HFF-Myc (cell line): ENCODE measurements around the gene ZBP1.

Source experiments
- DNase-seq: peaks from one replicate; pipeline ENCODE4 v3.0.0-alpha.2; 2011; ENCODE audit warnings: low read depth; ENCODE audit errors: extremely low read depth
- H3K4me3 ChIP-seq: replicated peaks from 2 replicates; pipeline ENCODE4 v1.5.1; 2011; ENCODE audit warnings: low read depth, mild to moderate bottlenecking, control low read depth, low read length
- CTCF ChIP-seq: IDR thresholded peaks from 2 replicates; pipeline ENCODE4 v1.5.1; 2012; ENCODE audit warnings: mild to moderate bottlenecking, low read depth, low read length, control low read depth; ENCODE audit errors: missing control alignments

The ZBP1 gene

GRCh38 chr20:57661746-57662455 is 41.7 kb upstream of the ZBP1 start:
- TF ChIP-seq CTCF: no peak
- DNase-seq: no peak
- no peak overlapping the region for H3K4me3 ChIP-seq

GRCh38 chr20:57660922-57661745 is 40.9 kb upstream of the ZBP1 start:
- H3K4me3 ChIP-seq: no peak overlapping the region
- TF ChIP-seq CTCF: no peak

GRCh38 chr20:57660181-57660921 is 40.1 kb upstream of the ZBP1 start:
- DNase-seq: no peak
- no peak overlapping the region for H3K4me3 ChIP-seq
- no peak for TF ChIP-seq CTCF

More at GRCh38 chr20:57660922-57661745, 40.9 kb upstream of the ZBP1 start:
- DNase-seq: no peak

- TF ChIP-seq CTCF: no peak
Measured at GRCh38 chr20:57659517-57660180, 39.4 kb upstream of the ZBP1 start.

GRCh38 chr20:57658833-57659516 is 38.7 kb upstream of the ZBP1 start:
- no peak for TF ChIP-seq CTCF
- no peak overlapping the region for H3K4me3 ChIP-seq
- no peak for DNase-seq

More at GRCh38 chr20:57659517-57660180, 39.4 kb upstream of the ZBP1 start:
- no peak for DNase-seq
- no peak overlapping the region for H3K4me3 ChIP-seq

GRCh38 chr20:57658447-57658832 is 38.2 kb upstream of the ZBP1 start:
- DNase-seq: no peak
- H3K4me3 ChIP-seq: no peak overlapping the region

More at GRCh38 chr20:57658447-57658832, 38.2 kb upstream of the ZBP1 start:
- no peak for TF ChIP-seq CTCF
